HEK293 (cell line): ENCODE measurements around the gene C5orf47.

Experiments used
- EGR2 ChIP-seq: fragments of 450-650 bp; formaldehyde crosslinking; IDR thresholded peaks from 2 replicates; pipeline ENCODE4 v1.5.1; 2016; ENCODE audit warnings: low read depth, missing biosample characterization, missing genetic modification characterization
- HOXA7 ChIP-seq: sonication (generic); formaldehyde crosslinking; IDR thresholded peaks from 2 replicates; pipeline ENCODE4 v1.8.1; 2022; ENCODE audit warnings: missing genetic modification reagents, borderline replicate concordance
- KLF1 ChIP-seq: fragments of 450-650 bp; formaldehyde crosslinking; IDR thresholded peaks from 2 replicates; pipeline ENCODE4 v1.5.1; 2016; ENCODE audit warnings: missing biosample characterization, missing genetic modification characterization
- KLF16 ChIP-seq: fragments of 450-650 bp; formaldehyde crosslinking; IDR thresholded peaks from 2 replicates; pipeline ENCODE4 v1.5.1; 2017; ENCODE audit warnings: missing biosample characterization, missing genetic modification characterization
- SCRT2 ChIP-seq: fragments of 450-650 bp; formaldehyde crosslinking; IDR thresholded peaks from 2 replicates; pipeline ENCODE4 v1.5.1; 2016; ENCODE audit warnings: missing biosample characterization, missing genetic modification characterization
- SETDB1 ChIP-seq: IDR thresholded peaks from one replicate; pipeline ENCODE4 v1.6.1; 2017; ENCODE audit warnings: mild to moderate bottlenecking, low read length, moderate library complexity, mixed read lengths; ENCODE audit not compliant: insufficient read length
- SP3 ChIP-seq: fragments of 450-650 bp; formaldehyde crosslinking; IDR thresholded peaks from 2 replicates; pipeline ENCODE4 v1.5.1; 2016; ENCODE audit warnings: missing biosample characterization, missing genetic modification characterization
- TSHZ1 ChIP-seq: fragments of 450-650 bp; formaldehyde crosslinking; IDR thresholded peaks from 2 replicates; pipeline ENCODE4 v1.5.1; 2016; ENCODE audit warnings: missing biosample characterization, missing genetic modification characterization, borderline replicate concordance
- WT1 ChIP-seq: fragments of 450-650 bp; formaldehyde crosslinking; IDR thresholded peaks from 2 replicates; pipeline ENCODE4 v1.5.1; 2016; ENCODE audit warnings: missing biosample characterization, missing genetic modification characterization
- ZBTB17 ChIP-seq: fragments of 450-650 bp; formaldehyde crosslinking; IDR thresholded peaks from 2 replicates; pipeline ENCODE4 v1.5.1; 2016; ENCODE audit warnings: missing biosample characterization, missing genetic modification characterization
- ZNF146 ChIP-seq: fragments of 450-650 bp; formaldehyde crosslinking; IDR thresholded peaks from 2 replicates; pipeline ENCODE4 v1.5.1; 2016; ENCODE audit warnings: missing biosample characterization, missing genetic modification characterization
- ZNF19 ChIP-seq: fragments of 450-650 bp; formaldehyde crosslinking; IDR thresholded peaks from 2 replicates; pipeline ENCODE4; 2016; ENCODE audit warnings: missing biosample characterization, missing genetic modification characterization, low read depth
- ZNF214 ChIP-seq: fragments of 450-650 bp; formaldehyde crosslinking; IDR thresholded peaks from 2 replicates; pipeline ENCODE4 v1.5.1; 2017; ENCODE audit warnings: missing biosample characterization, mild to moderate bottlenecking, missing genetic modification characterization, borderline replicate concordance
- ZNF223 ChIP-seq: fragments of 450-650 bp; formaldehyde crosslinking; IDR thresholded peaks from 2 replicates; pipeline ENCODE4 v1.5.1; 2016; ENCODE audit warnings: missing biosample characterization, missing genetic modification characterization
- ZNF24 ChIP-seq: fragments of 450-650 bp; formaldehyde crosslinking; IDR thresholded peaks from 2 replicates; pipeline ENCODE4 v1.5.1; 2016; ENCODE audit warnings: missing biosample characterization, missing genetic modification characterization
- ZNF302 ChIP-seq: fragments of 450-650 bp; formaldehyde crosslinking; IDR thresholded peaks from 2 replicates; pipeline ENCODE4 v1.5.1; 2016; ENCODE audit warnings: missing biosample characterization, missing genetic modification characterization, low read depth
- ZNF394 ChIP-seq: fragments of 450-650 bp; formaldehyde crosslinking; IDR thresholded peaks from 2 replicates; pipeline ENCODE4 v1.5.1; 2016; ENCODE audit warnings: missing biosample characterization, missing genetic modification characterization, mild to moderate bottlenecking, moderate library complexity, borderline replicate concordance
- ZNF449 ChIP-seq: fragments of 450-650 bp; formaldehyde crosslinking; IDR thresholded peaks from 2 replicates; pipeline ENCODE4 v1.5.1; 2017; ENCODE audit warnings: missing biosample characterization, mild to moderate bottlenecking, missing genetic modification characterization, moderate library complexity
- ZNF600 ChIP-seq: fragments of 450-650 bp; formaldehyde crosslinking; IDR thresholded peaks from 2 replicates; pipeline ENCODE4 v1.5.1; 2016; ENCODE audit warnings: missing biosample characterization, missing genetic modification characterization
- ZNF677 ChIP-seq: fragments of 450-650 bp; IDR thresholded peaks from 2 replicates; pipeline ENCODE4 v1.5.0; 2018; ENCODE audit warnings: missing biosample characterization, mild to moderate bottlenecking, missing genetic modification characterization, moderate library complexity
- TF ChIP-seq, protein P1 (sequence below): fragments of 450-650 bp; formaldehyde crosslinking; IDR thresholded peaks from 2 replicates; pipeline ENCODE4 v1.5.1; 2017; ENCODE audit warnings: missing biosample characterization, missing genetic modification characterization
- TF ChIP-seq, protein P2 (sequence below): fragments of 450-650 bp; formaldehyde crosslinking; conservative IDR thresholded peaks from 2 replicates; pipeline ENCODE4 v1.5.1; 2016; ENCODE audit warnings: low read depth, missing biosample characterization, missing genetic modification characterization

Gene C5orf47

DNA sequence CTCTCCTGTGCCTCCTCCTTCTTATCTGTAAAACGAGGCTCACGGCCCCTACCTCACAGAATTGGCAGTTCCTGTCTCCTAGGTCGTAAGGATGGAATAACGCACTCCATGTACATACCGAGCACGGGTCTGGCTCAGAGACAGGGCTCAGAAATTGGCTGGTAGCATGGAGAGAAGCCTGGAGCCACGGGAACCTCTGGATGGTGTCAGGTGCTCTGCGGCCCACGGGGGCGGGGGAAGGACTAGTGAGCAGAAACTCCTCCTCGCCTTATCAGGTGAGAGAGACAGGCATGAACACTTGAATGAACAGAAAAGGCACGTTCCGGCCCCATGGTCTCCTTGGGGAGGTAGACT is 15.4 kb upstream of the C5orf47 start (continued):
- TF ChIP-seq ZNF24 (no peak), SETDB1 (no peak), ZNF302 (tag by site-specific recombination) (no peak), ZNF677 (tag by site-specific recombination) (no peak), ZNF600 (tag by site-specific recombination) (peak; percentile 5; the same call in 1 of the 2 replicates), TSHZ1 (tag by site-specific recombination) (no peak), EGR2 (tag by site-specific recombination) (peak; percentile 55; the same call in 1 of the 2 replicates), KLF1 (tag by site-specific recombination) (no peak), ZBTB17 (tag by site-specific recombination) (peak; percentile 82; the same call in 1 of the 2 replicates), ZNF394 (tag by site-specific recombination) (peak; percentile 59; the same call in 1 of the 2 replicates), ZNF223 (tag by site-specific recombination) (no peak), ZNF146 (tag by site-specific recombination) (no peak), ZNF19 (tag by site-specific recombination) (no peak), ZNF449 (tag by site-specific recombination) (no peak), ZNF214 (tag by site-specific recombination) (no peak), KLF16 (no peak), SP3 (tag by site-specific recombination) (peak; percentile 41; the same call in 1 of the 2 replicates), SCRT2 (tag by site-specific recombination) (no peak), WT1 (tag by site-specific recombination) (no peak), HOXA7 (CRISPR knock-in tag) (no peak)
- TF ChIP-seq, protein P1, sequence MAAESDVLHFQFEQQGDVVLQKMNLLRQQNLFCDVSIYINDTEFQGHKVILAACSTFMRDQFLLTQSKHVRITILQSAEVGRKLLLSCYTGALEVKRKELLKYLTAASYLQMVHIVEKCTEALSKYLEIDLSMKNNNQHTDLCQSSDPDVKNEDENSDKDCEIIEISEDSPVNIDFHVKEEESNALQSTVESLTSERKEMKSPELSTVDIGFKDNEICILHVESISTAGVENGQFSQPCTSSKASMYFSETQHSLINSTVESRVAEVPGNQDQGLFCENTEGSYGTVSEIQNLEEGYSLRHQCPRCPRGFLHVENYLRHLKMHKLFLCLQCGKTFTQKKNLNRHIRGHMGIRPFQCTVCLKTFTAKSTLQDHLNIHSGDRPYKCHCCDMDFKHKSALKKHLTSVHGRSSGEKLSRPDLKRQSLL (tag by site-specific recombination): peak; percentile 56
- TF ChIP-seq, protein P2, sequence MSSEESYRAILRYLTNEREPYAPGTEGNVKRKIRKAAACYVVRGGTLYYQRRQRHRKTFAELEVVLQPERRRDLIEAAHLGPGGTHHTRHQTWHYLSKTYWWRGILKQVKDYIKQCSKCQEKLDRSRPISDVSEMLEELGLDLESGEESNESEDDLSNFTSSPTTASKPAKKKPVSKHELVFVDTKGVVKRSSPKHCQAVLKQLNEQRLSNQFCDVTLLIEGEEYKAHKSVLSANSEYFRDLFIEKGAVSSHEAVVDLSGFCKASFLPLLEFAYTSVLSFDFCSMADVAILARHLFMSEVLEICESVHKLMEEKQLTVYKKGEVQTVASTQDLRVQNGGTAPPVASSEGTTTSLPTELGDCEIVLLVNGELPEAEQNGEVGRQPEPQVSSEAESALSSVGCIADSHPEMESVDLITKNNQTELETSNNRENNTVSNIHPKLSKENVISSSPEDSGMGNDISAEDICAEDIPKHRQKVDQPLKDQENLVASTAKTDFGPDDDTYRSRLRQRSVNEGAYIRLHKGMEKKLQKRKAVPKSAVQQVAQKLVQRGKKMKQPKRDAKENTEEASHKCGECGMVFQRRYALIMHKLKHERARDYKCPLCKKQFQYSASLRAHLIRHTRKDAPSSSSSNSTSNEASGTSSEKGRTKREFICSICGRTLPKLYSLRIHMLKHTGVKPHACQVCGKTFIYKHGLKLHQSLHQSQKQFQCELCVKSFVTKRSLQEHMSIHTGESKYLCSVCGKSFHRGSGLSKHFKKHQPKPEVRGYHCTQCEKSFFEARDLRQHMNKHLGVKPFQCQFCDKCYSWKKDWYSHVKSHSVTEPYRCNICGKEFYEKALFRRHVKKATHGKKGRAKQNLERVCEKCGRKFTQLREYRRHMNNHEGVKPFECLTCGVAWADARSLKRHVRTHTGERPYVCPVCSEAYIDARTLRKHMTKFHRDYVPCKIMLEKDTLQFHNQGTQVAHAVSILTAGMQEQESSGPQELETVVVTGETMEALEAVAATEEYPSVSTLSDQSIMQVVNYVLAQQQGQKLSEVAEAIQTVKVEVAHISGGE (tag by site-specific recombination): no peak
- TF ChIP-seq, all 188 proteins: peak for 9
